Panc1 (cell line): Measurements from ENCODE around the gene NDUFS8.

Source experiments
- CTCF ChIP-seq: fragments of 450-650 bp; IDR thresholded peaks from 2 replicates; pipeline ENCODE4 v1.5.1; 2017; ENCODE audit warnings: mild to moderate bottlenecking
- POLR2AphosphoS5 ChIP-seq: IDR thresholded peaks from 2 replicates; pipeline ENCODE4 v1.6.1; 2012; ENCODE audit warnings: mild to moderate bottlenecking, low read depth, low read length, moderate library complexity
- REST ChIP-seq, 2 experiments: IDR thresholded peaks; 2 replicates each; pipeline ENCODE4 v1.6.1; 2011 to 2012; ENCODE audit warnings: low read depth in 2 of 2, control low read depth in 1 of 2, low read length in 1 of 2, mild to moderate bottlenecking in 1 of 2, moderate library complexity in 1 of 2; ENCODE audit not compliant: insufficient read depth in 1 of 2
- SIN3A ChIP-seq: IDR thresholded peaks from 2 replicates; pipeline ENCODE4 v1.6.1; 2012; ENCODE audit warnings: low read depth, mild to moderate bottlenecking, low read length, moderate library complexity, borderline replicate concordance; ENCODE audit not compliant: insufficient read depth
- TCF7L2 ChIP-seq: IDR thresholded peaks from 2 replicates; pipeline ENCODE4 v1.6.1; 2011; ENCODE audit warnings: mild to moderate bottlenecking, low read depth, low read length, inconsistent platforms

GRCh38 chr11:68053117-68053516, 22.6 kb downstream of the NDUFS8 start:
- TF ChIP-seq CTCF (no peak), POLR2AphosphoS5 (no peak; the same call in 1 of the 2 replicates), REST (IDR thresholded peaks at IDR 0.05; ENCODE audit: insufficient read depth in 1 of 2, low read depth in 2 of 2, low read length in 1 of 2) (no peak), SIN3A (no peak), TCF7L2 (no peak)
